Right lobe of liver (tissue), 6 donors: ENCODE data around the gene CISD2. TPM values are rescaled to one million over a fixed set of nuclear protein-coding genes. Genes with fewer than 3 reads are reported as not detected.
A peak's percentile ranks its signal among the peaks of the same experiment; 100 is the strongest.
"Not testable (repeated sequence)": the region's sequence is repeated elsewhere in the genome, so short reads cannot be mapped to it uniquely, and the experiment has no call there.

Experiments used
- ATAC-seq, 4 donors: fragments of 200-7000 bp; cut with Tn5 transposase; one replicate each; pipeline ENCODE4 v1.9.1; 2020; ENCODE audit warnings: mild to moderate bottlenecking in 4 of 4, moderate library complexity in 4 of 4
- DNase-seq, 3 donors: peaks; one replicate each; pipeline ENCODE4 v3.0.0-alpha.2; 2020
- H3K27ac ChIP-seq, 3 donors: fragments of 200-600 bp; one replicate each; pipeline ENCODE4 v1.8.0; 2022
- H3K27me3 ChIP-seq, 2 donors: fragments of 200-600 bp; one replicate each; pipeline ENCODE4 v1.8.0; 2022
- H3K36me3 ChIP-seq, 4 donors: fragments of 200-600 bp; sonication (generic) in 1 of 4; one replicate each; pipeline versions ENCODE4 v1.5.1 to v1.8.0; 2017 to 2022; ENCODE audit warnings: control low read depth in 1 of 4
- H3K4me1 ChIP-seq, 4 donors: fragments of 200-600 bp; sonication (generic) in 1 of 4; one replicate each; pipeline versions ENCODE4 v1.5.1 to v1.8.0; 2017 to 2022; ENCODE audit warnings: control low read depth in 1 of 4
- H3K4me3 ChIP-seq, 3 donors: fragments of 200-600 bp; one replicate each; pipeline ENCODE4 v1.8.0; 2022
- H3K9me3 ChIP-seq, 4 donors: fragments of 200-600 bp; sonication (generic) in 1 of 4; one replicate each; pipeline versions ENCODE4 v1.5.1 to v1.8.0; 2017 to 2022; ENCODE audit warnings: control low read depth in 1 of 4
- POLR2A ChIP-seq: fragments of 450-650 bp; IDR thresholded peaks from one replicate; pipeline ENCODE4 v1.6.1; 2017; ENCODE audit warnings: antibody characterized with exemption, mild to moderate bottlenecking
- WGBS: methylation state at CpG from one replicate; pipeline ENCODE4 v1.1.6; 2018; ENCODE audit warnings: low coverage, low lambda C conversion rate; ENCODE audit not compliant: insufficient coverage; ENCODE audit errors: missing lambda C conversion rate; 5-methylcytosine and 5-hydroxymethylcytosine counted together
- intact Hi-C, 2 donors: fragments of 100-400 bp; cut with DNase I; formaldehyde crosslinking; loops; one replicate each; pipeline versions ENCODE4 v1.11.2 to v1.14.1; 2022
- long read RNA-seq: library from polyadenylated mRNA; unstranded; transcript quantifications from one replicate; pipeline ENCODE4 v2.0.0, GENCODE V29; 2019
- total RNA-seq, 6 experiments: library from RNA; depleted of rRNA in 2 of 6; stranded (reverse); fragments of >200 nt in 2 of 6; fragmentation: NEBNext Ultra II Directional in 3 of 6; extraction: Animal tissue kit (Norgen Biotek cat#: 25700) in 3 of 6; gene quantifications; one replicate each; pipeline versions ENCODE4 v1.1.0 to v1.2.4, GENCODE V29; 2016 to 2023
- TF ChIP-seq, protein P1 (sequence below), 4 donors: fragments of 200-600 bp in 3 of 4; fragments of 450-650 bp in 1 of 4; IDR thresholded peaks; one replicate each; pipeline versions ENCODE4 v1.5.1 to v1.8.0; 2016 to 2022; ENCODE audit warnings: antibody characterized with exemption in 4 of 4, mild to moderate bottlenecking in 2 of 4
- donor health status: DM: no; HTN: yes; CAD: no.
- donor health status: DM: no; HTN: no; CAD: no.
- donor health status: DM: no; HTN: no; CAD: no.
- donor health status: DM: no; HTN: yes; CAD: no.
- donor health status: DM: no; HTN: yes; CAD: no.

The CISD2 gene, protein sequence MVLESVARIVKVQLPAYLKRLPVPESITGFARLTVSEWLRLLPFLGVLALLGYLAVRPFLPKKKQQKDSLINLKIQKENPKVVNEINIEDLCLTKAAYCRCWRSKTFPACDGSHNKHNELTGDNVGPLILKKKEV
- total RNA-seq, result 10 to 100 TPM; 29.8 to 34.7 (median 33.1) TPM
- long read RNA-seq, full-length matches to known transcripts, result 13 of 15 reads
- long read RNA-seq, partial matches to known transcripts, result 2 of 15 reads
- long read RNA-seq, other reads (novel, unspliced or antisense), result 0 of 15 reads

DNA sequence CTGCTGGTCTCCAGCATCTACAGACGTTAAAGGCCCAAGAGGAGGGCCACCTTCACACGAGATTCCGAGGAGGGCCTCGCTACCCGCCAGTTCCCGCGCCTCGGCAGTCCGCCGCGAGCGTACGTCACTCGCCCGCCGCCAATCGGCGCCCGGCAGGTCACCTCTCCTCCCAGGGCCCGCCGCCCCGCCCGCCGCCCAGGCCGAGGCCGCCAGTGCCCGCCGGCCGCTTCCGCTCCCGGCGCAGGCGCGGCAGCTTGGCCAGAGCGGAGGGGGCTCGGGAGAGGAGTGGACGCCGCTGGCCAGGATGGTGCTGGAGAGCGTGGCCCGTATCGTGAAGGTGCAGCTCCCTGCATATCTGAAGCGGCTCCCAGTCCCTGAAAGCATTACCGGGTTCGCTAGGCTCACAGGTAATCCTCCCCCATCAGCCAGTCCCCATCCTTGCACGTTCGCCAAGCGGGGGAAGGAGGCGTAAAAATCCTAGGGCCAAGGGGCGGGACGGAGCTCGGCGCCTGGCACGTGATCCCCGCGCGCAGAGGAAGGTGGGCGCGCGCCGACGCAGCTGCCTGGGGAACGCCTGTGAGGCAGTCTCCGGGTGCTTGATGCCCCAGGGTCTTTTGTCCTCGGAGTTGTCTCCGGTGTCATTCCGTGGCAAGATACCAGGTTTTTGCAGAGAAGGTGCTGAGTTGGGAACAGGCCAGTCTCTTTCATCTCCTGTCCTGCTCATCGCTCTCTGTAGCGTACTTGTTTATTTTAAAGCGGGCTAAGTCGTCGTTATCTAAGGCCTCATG is at the start of gene CISD2:
Gene CISD2 (plus strand): TSS at position 212 of the 788 bp plus-strand sequence. CDS start 93 bp downstream, at position 305.
- peaks cover 0 to 14% (median 9%) of the 10 kb centered on the region in 4 donors for H3K4me1 ChIP-seq
- peak; percentile 91 to 97 (median 94) for ATAC-seq
- peak within 1 kb of the TSS; percentile 71 to 80 (median 73) for H3K4me3 ChIP-seq
- no peaks in the 10 kb centered on the region for H3K36me3 ChIP-seq
- DNase-seq, result peak; percentile 95 to 96 (median 96)
- H3K27me3 ChIP-seq, result no peaks in the 10 kb centered on the region
- H3K9me3 ChIP-seq, result no peaks in the 10 kb centered on the region
- 0% methylated on average over 12 of the region's 71 CpGs for WGBS
- intact Hi-C loops, result loop anchor here in 1 of 2 donors (5.0 kb wide), 1 partner anchor 42 kb away; the partner anchor contains the start of gene UBE2D3
- peak; percentile 92 for TF ChIP-seq POLR2A
- TF ChIP-seq, protein P1, sequence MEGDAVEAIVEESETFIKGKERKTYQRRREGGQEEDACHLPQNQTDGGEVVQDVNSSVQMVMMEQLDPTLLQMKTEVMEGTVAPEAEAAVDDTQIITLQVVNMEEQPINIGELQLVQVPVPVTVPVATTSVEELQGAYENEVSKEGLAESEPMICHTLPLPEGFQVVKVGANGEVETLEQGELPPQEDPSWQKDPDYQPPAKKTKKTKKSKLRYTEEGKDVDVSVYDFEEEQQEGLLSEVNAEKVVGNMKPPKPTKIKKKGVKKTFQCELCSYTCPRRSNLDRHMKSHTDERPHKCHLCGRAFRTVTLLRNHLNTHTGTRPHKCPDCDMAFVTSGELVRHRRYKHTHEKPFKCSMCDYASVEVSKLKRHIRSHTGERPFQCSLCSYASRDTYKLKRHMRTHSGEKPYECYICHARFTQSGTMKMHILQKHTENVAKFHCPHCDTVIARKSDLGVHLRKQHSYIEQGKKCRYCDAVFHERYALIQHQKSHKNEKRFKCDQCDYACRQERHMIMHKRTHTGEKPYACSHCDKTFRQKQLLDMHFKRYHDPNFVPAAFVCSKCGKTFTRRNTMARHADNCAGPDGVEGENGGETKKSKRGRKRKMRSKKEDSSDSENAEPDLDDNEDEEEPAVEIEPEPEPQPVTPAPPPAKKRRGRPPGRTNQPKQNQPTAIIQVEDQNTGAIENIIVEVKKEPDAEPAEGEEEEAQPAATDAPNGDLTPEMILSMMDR (IDR thresholded peaks at IDR 0.05), result no peak
- H3K27ac ChIP-seq, result peak within 1 kb of the TSS; percentile 89 to 97 (median 96)

DNA sequence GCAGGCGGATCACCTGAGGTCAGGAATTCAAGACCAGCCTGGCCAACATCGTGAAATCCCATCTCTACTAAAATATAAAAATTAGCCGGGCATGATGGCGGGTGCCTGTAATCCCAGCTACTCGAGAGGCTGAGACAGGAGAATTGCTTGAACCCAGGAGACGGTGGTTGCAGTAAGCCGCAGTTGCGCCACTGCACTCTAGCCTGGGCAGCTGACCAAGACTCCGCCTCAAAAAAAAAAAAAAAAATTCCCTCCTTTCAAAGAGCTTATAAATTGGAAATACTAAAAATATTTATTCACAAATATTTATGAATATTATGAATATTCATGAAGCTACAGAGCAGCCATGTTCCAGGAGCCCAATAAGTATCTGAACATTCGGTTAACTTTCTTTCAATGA is 49.7 kb upstream of the CISD2 start:
- peaks cover 0 to 83% (median 37%) of the 10 kb centered on the region in 4 donors for H3K4me1 ChIP-seq
- H3K36me3 ChIP-seq, H3K9me3 ChIP-seq, H3K27me3 ChIP-seq, H3K4me3 ChIP-seq, H3K27ac ChIP-seq, intact Hi-C loops: not testable (repeated sequence)
- ATAC-seq (peak; percentile 40 to 67 (median 52)), DNase-seq (peak in 1 of 3 donors; percentile 24)
- 54% methylated on average over 10 of the region's 10 CpGs for WGBS

DNA sequence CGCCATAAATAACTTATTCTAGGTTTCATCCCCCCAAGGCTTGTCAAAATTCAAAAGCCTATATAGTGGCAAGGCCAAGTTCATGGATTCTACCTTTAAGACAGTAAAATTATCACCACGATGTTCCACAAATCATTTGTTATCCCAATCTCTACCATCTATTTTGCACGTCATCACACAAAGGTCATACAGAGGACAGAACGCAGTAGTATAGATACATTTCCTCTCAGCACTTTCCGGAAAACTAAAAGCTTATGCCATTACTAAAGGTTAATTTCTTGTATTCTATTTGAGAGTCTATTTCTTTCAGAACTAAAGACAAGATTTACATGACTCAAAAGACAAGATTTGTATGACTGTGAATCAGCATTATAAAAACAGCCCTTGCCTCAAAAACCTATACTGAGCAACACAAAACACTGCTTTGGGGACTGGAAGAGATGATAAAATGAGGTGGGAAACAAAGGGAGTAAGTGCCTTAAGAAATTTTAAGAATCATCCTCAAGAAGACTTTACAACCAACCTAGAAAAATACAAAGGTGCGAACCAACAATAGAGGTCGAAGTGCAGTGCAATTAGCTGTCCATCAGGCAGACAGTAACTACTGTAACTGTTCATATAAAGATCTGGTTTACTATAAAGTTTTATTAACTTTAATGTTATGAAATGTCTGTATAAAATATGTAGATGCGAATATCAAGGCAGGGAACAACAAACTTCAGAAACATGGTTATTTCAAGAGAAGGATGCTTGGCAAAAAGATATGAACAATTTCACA is 49.0 kb upstream of the CISD2 start:
- 46% methylated on average over 8 of the region's 8 CpGs for WGBS
- Histone ChIP-seq H3K27ac (peak overlapping the region in 2 of 3 donors; percentile 20 to 48), H3K27me3 (no peaks in the 10 kb centered on the region), H3K9me3 (no peaks in the 10 kb centered on the region), H3K4me1 (peaks cover 0 to 90% (median 37%) of the 10 kb centered on the region in 4 donors), H3K4me3 (no peak overlapping the region), H3K36me3 (peaks cover 0 to 3% (median 0%) of the 10 kb centered on the region in 4 donors)
- no peak for TF ChIP-seq POLR2A
- TF ChIP-seq, protein P1 (IDR thresholded peaks at IDR 0.05), result no peak
- intact Hi-C loops, result no loop called here
- peak; percentile 33 to 45 (median 34) for ATAC-seq
- no peak for DNase-seq

DNA sequence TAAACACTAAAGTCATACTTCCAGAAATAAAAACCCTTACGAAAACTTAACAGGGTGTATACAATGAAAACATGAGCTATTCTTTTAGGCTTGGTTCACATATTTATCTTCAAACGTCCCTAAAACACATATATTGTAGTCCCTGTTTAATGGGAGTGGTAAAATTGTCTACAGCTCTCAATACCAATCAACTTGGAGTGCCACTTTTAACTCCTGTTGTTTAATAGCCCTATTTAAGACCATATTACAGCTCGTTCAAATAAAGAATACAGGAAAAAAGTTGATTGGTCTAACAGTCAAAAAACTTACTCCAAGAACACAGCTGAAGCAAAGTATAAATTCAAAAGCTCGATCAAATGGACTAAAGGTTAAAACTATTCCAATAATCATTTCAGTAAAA is 45.3 kb upstream of the CISD2 start:
- TF ChIP-seq POLR2A, result no peak
- TF ChIP-seq, protein P1 (IDR thresholded peaks at IDR 0.05), result no peak
- H3K4me3 ChIP-seq, result peak overlapping the region in 1 of 3 donors; percentile 23
- intact Hi-C loops, result no loop called here
- DNase-seq (no peak), ATAC-seq (no peak)
- no peaks in the 10 kb centered on the region for H3K9me3 ChIP-seq
- peak overlapping the region in 2 of 3 donors; percentile 100 for H3K27ac ChIP-seq
- H3K27me3 ChIP-seq, result no peaks in the 10 kb centered on the region
- peaks cover 0 to 60% (median 23%) of the 10 kb centered on the region in 4 donors for H3K4me1 ChIP-seq
- no peaks in the 10 kb centered on the region for H3K36me3 ChIP-seq
- WGBS, result 16% methylated on average over 4 of the region's 4 CpGs
